A673 (cell line): ENCODE results near the gene FAM118A.

Source experiments
- CTCF ChIP-seq: fragments of 300-800, 200-600 bp; sonication (generic); conservative IDR thresholded peaks from 2 replicates; pipeline ENCODE4 v1.5.1; 2017; ENCODE audit warnings: low read depth, mild to moderate bottlenecking, antibody characterized with exemption, low read length, moderate library complexity, mixed read lengths
- EZH2 ChIP-seq: fragments of 200-600 bp; sonication (generic); IDR thresholded peaks from 2 replicates; pipeline ENCODE4 v1.6.1; 2017; ENCODE audit warnings: borderline replicate concordance, low read depth, mild to moderate bottlenecking, mixed read lengths, antibody characterized with exemption, low read length; ENCODE audit not compliant: poor library complexity, severe bottlenecking

- no peak for TF ChIP-seq EZH2
- no peak for TF ChIP-seq CTCF
These were observed 13.0 kb upstream of the FAM118A start for GRCh38 chr22:45296628-45297297.
